ENCODE results near the gene RAD50.

RAD50 gene

GRCh38 chr5:132549576-132549975 is 7.2 kb upstream of the RAD50 start:
- Histone ChIP-seq H3K4me2 (ENCODE audit: low read depth, low read length) (no peak overlapping the region), H2AFZ (ENCODE audit: low read length) (no peak overlapping the region), H3K36me3 (replicated peaks; ENCODE audit: insufficient read depth, low read length) (no peaks in the 10 kb centered on the region), H4K20me1 (ENCODE audit: insufficient read depth, low read length) (no peaks in the 10 kb centered on the region), H3K9me3 (replicated peaks; ENCODE audit: insufficient read depth, low read length) (no peaks in the 10 kb centered on the region), H3K79me2 (ENCODE audit: low read length) (no peaks in the 10 kb centered on the region), H3K4me3 (ENCODE audit: low read length) (no peak overlapping the region), H3K9me2 (replicated peaks; ENCODE audit: insufficient read depth, low read length) (no peaks in the 10 kb centered on the region), H3K27ac (ENCODE audit: low read length) (no peak overlapping the region), H3K4me1 (ENCODE audit: low read length) (no peaks in the 10 kb centered on the region), H3F3A (ENCODE audit: insufficient read depth, low read length) (no peaks in the 10 kb centered on the region), H3K27me3 (replicated peaks; ENCODE audit: insufficient read depth, low read length) (no peaks in the 10 kb centered on the region), H3K9ac (ENCODE audit: low read length) (no peak overlapping the region)
- TF ChIP-seq EZH2 (optimal IDR thresholded peaks at IDR 0.05; ENCODE audit: low read depth, low read length), result no peak
- TF ChIP-seq CTCF (IDR thresholded peaks at IDR 0.05; ENCODE audit: low read length), result no peak
- no peak for TF ChIP-seq EZH2phosphoT487 (IDR thresholded peaks at IDR 0.05; ENCODE audit: low read length)
- no peak for DNase-seq

GRCh38 chr5:132556153-132556762 is 519 bp upstream of the RAD50 start:
- Histone ChIP-seq H2AFZ (ENCODE audit: low read length) (peak overlapping the region; percentile 88), H4K20me1 (ENCODE audit: insufficient read depth, low read length) (no peaks in the 10 kb centered on the region), H3K27ac (ENCODE audit: low read length) (peak overlapping the region; percentile 38; the same call in 1 of the 2 replicates), H3K4me2 (ENCODE audit: low read depth, low read length) (peak overlapping the region; percentile 82), H3K9me3 (replicated peaks; ENCODE audit: insufficient read depth, low read length) (no peaks in the 10 kb centered on the region), H3K36me3 (replicated peaks; ENCODE audit: insufficient read depth, low read length) (peaks cover 4% of the 10 kb centered on the region; the same call in 1 of the 2 replicates), H3F3A (ENCODE audit: insufficient read depth, low read length) (peaks cover 16% of the 10 kb centered on the region), H3K9me2 (replicated peaks; ENCODE audit: insufficient read depth, low read length) (no peaks in the 10 kb centered on the region), H3K27me3 (replicated peaks; ENCODE audit: insufficient read depth, low read length) (no peaks in the 10 kb centered on the region), H3K4me1 (ENCODE audit: low read length) (peaks cover 4% of the 10 kb centered on the region), H3K4me3 (ENCODE audit: low read length) (peak overlapping the region; percentile 87), H3K9ac (ENCODE audit: low read length) (peak overlapping the region; percentile 83), H3K79me2 (ENCODE audit: low read length) (peaks cover 27% of the 10 kb centered on the region)
- no peak for DNase-seq
- no peak for TF ChIP-seq CTCF (IDR thresholded peaks at IDR 0.05; ENCODE audit: low read length)
- TF ChIP-seq EZH2 (optimal IDR thresholded peaks at IDR 0.05; ENCODE audit: low read depth, low read length), result no peak
- no peak for TF ChIP-seq EZH2phosphoT487 (IDR thresholded peaks at IDR 0.05; ENCODE audit: low read length)

- peaks cover 34% of the 10 kb centered on the region for H3K79me2 ChIP-seq (ENCODE audit: low read length)
These were observed 848 bp downstream of the RAD50 start for GRCh38 chr5:132557478-132558172.

More at GRCh38 chr5:132557478-132558172, 848 bp downstream of the RAD50 start:
- TF ChIP-seq CTCF (IDR thresholded peaks at IDR 0.05; ENCODE audit: low read length) (no peak), EZH2 (optimal IDR thresholded peaks at IDR 0.05; ENCODE audit: low read depth, low read length) (no peak), EZH2phosphoT487 (IDR thresholded peaks at IDR 0.05; ENCODE audit: low read length) (no peak)
- Histone ChIP-seq H3K9me3 (replicated peaks; ENCODE audit: insufficient read depth, low read length) (no peaks in the 10 kb centered on the region), H3K27me3 (replicated peaks; ENCODE audit: insufficient read depth, low read length) (no peaks in the 10 kb centered on the region), H3K4me1 (ENCODE audit: low read length) (peaks cover 4% of the 10 kb centered on the region), H3K27ac (ENCODE audit: low read length) (peak overlapping the region; percentile 38; the same call in 1 of the 2 replicates), H3K4me3 (ENCODE audit: low read length) (peak overlapping the region; percentile 87), H3K9ac (ENCODE audit: low read length) (peak overlapping the region; percentile 83; the same call in 1 of the 2 replicates), H3K9me2 (replicated peaks; ENCODE audit: insufficient read depth, low read length) (no peaks in the 10 kb centered on the region), H3K36me3 (replicated peaks; ENCODE audit: insufficient read depth, low read length) (peaks cover 6% of the 10 kb centered on the region; the same call in 1 of the 2 replicates), H3F3A (ENCODE audit: insufficient read depth, low read length) (peaks cover 16% of the 10 kb centered on the region), H4K20me1 (ENCODE audit: insufficient read depth, low read length) (no peaks in the 10 kb centered on the region), H2AFZ (ENCODE audit: low read length) (peak overlapping the region; percentile 88), H3K4me2 (ENCODE audit: low read depth, low read length) (peak overlapping the region; percentile 82)
- peak; percentile 51 for DNase-seq
